ENCODE data around the gene HOXC13. TPM values are rescaled to one million over a fixed set of nuclear protein-coding genes. Genes with fewer than 3 reads are reported as not detected.

Gene HOXC13
- total and polyA plus RNA-seq, 9 of the 15 experiments (the other 6 are each of a cell fraction or from before 2014, with no cell fraction given), result 0.03 to 0.29 (median 0.17) TPM; not detected in 2

DNA sequence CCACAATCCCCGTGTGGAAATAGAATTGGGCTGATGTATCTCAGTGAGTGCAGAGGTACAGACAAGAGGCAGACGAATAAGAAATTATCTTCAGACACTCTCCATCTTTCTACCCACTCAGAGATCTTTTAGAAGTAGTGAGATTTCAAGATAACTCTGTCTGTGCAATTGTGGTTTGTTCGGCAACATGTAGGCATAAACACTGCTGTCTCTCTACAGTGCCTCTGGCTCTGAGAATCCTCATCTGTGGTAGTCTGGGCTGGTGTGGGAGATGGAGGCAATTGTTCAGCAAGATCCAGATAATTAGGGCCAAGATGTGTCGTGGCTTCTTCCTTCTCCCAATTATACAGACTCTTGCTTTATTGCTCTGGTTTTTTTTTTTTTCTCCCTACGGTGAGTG lies 3.1 kb downstream of the HOXC13 start:
- Histone ChIP-seq H3K27ac (ENCODE audit: extremely low read depth, low read depth, low read length) (no peak overlapping the region), H3K9ac (ENCODE audit: insufficient read depth in 1 of 2, low read depth in 2 of 2, low read length in 2 of 2) (no peak overlapping the region), H3K4me1 (replicated peaks in 1 of 2; ENCODE audit: control insufficient read depth in 2 of 2, insufficient read depth in 2 of 2, low read length in 2 of 2) (peaks cover 0 to 29% of the 10 kb centered on the region in 2 experiments; a peak in 2 of 5 replicates), H3K79me2 (ENCODE audit: control insufficient read depth, insufficient read depth, low read length) (no peaks in the 10 kb centered on the region), H3K27me3 (ENCODE audit: control insufficient read depth in 2 of 2, insufficient read depth in 2 of 2, low read length in 2 of 2) (peaks cover 29 to 57% of the 10 kb centered on the region in 2 experiments), H3K9me3 (replicated peaks; ENCODE audit: control insufficient read depth, insufficient read depth, low read depth, low read length) (no peaks in the 10 kb centered on the region), H3K4me3 (no peak overlapping the region), H2AFZ (ENCODE audit: low read depth, low read length) (no peak overlapping the region), H3K4me2 (ENCODE audit: insufficient read depth, low read length) (no peak overlapping the region), H3K36me3 (ENCODE audit: control insufficient read depth, insufficient read depth, low read length) (no peaks in the 10 kb centered on the region), H3K9me1 (ENCODE audit: control insufficient read depth, insufficient read depth, low read length) (no peaks in the 10 kb centered on the region), H4K20me1 (replicated peaks; ENCODE audit: control insufficient read depth, insufficient read depth, low read length) (no peaks in the 10 kb centered on the region)
- BruUV-seq (replicated peaks), result no TSS peak
- TF ChIP-seq FOXK1 (CRISPR knock-in tag; IDR thresholded peaks at IDR 0.05; ENCODE audit: borderline replicate concordance) (no peak), RFX1 (IDR thresholded peaks at IDR 0.05) (no peak), POLR3G (IDR thresholded peaks at IDR 0.05; ENCODE audit: extremely low read depth, insufficient read length, insufficient replicate concordance) (no peak), C11orf30 (IDR thresholded peaks at IDR 0.05; ENCODE audit: low read depth) (no peak), ZNF23 (CRISPR knock-in tag; IDR thresholded peaks at IDR 0.05) (no peak), MBD2 (IDR thresholded peaks at IDR 0.05; ENCODE audit: borderline replicate concordance, low read depth) (no peak), TEAD2 (tag; IDR thresholded peaks at IDR 0.05) (no peak), MTA2 (IDR thresholded peaks at IDR 0.05; ENCODE audit: low read depth) (no peak), SIX5 (IDR thresholded peaks at IDR 0.05; ENCODE audit: borderline replicate concordance in 1 of 2, insufficient read depth in 1 of 2, low read depth in 1 of 2, low read length in 2 of 2) (no peak), KDM1A (IDR thresholded peaks at IDR 0.05) (no peak)
- TF ChIP-seq, protein P1, sequence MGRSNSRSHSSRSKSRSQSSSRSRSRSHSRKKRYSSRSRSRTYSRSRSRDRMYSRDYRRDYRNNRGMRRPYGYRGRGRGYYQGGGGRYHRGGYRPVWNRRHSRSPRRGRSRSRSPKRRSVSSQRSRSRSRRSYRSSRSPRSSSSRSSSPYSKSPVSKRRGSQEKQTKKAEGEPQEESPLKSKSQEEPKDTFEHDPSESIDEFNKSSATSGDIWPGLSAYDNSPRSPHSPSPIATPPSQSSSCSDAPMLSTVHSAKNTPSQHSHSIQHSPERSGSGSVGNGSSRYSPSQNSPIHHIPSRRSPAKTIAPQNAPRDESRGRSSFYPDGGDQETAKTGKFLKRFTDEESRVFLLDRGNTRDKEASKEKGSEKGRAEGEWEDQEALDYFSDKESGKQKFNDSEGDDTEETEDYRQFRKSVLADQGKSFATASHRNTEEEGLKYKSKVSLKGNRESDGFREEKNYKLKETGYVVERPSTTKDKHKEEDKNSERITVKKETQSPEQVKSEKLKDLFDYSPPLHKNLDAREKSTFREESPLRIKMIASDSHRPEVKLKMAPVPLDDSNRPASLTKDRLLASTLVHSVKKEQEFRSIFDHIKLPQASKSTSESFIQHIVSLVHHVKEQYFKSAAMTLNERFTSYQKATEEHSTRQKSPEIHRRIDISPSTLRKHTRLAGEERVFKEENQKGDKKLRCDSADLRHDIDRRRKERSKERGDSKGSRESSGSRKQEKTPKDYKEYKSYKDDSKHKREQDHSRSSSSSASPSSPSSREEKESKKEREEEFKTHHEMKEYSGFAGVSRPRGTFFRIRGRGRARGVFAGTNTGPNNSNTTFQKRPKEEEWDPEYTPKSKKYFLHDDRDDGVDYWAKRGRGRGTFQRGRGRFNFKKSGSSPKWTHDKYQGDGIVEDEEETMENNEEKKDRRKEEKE (IDR thresholded peaks at IDR 0.05; ENCODE audit: borderline replicate concordance in 1 of 2, control insufficient read depth in 1 of 2, low read depth in 2 of 2, low read length in 1 of 2), result no peak
- TF ChIP-seq, protein P2, sequence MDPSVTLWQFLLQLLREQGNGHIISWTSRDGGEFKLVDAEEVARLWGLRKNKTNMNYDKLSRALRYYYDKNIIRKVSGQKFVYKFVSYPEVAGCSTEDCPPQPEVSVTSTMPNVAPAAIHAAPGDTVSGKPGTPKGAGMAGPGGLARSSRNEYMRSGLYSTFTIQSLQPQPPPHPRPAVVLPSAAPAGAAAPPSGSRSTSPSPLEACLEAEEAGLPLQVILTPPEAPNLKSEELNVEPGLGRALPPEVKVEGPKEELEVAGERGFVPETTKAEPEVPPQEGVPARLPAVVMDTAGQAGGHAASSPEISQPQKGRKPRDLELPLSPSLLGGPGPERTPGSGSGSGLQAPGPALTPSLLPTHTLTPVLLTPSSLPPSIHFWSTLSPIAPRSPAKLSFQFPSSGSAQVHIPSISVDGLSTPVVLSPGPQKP (CRISPR knock-in tag; IDR thresholded peaks at IDR 0.05), result no peak
- WGBS (ENCODE audit: insufficient coverage, low coverage, missing lambda C conversion rate), result 0% methylated on average over 3 of the region's 5 CpGs
- CTCF ChIA-PET (ENCODE audit: low intra/inter-chr PET ratio), result no interaction called here
- FAIRE-seq, result no peak
- ATAC-seq, result no peak
- POLR2A ChIA-PET, result interaction anchor here (1.3 kb wide), 1 partner anchor 11 kb away, joined by 4 read pairs; no protein-coding TSS in a partner anchor
- in situ Hi-C loops (cut with MboI), result no loop called here
- DNase-seq (ENCODE audit: extremely low read depth in 1 of 4, low spot score in 3 of 4), result no peak
- intact Hi-C loops (cut with micrococcal nuclease), result no loop called here

All from K562 (cell line).